ENCODE results near the gene EXOC4.

EXOC4 gene

DNA sequence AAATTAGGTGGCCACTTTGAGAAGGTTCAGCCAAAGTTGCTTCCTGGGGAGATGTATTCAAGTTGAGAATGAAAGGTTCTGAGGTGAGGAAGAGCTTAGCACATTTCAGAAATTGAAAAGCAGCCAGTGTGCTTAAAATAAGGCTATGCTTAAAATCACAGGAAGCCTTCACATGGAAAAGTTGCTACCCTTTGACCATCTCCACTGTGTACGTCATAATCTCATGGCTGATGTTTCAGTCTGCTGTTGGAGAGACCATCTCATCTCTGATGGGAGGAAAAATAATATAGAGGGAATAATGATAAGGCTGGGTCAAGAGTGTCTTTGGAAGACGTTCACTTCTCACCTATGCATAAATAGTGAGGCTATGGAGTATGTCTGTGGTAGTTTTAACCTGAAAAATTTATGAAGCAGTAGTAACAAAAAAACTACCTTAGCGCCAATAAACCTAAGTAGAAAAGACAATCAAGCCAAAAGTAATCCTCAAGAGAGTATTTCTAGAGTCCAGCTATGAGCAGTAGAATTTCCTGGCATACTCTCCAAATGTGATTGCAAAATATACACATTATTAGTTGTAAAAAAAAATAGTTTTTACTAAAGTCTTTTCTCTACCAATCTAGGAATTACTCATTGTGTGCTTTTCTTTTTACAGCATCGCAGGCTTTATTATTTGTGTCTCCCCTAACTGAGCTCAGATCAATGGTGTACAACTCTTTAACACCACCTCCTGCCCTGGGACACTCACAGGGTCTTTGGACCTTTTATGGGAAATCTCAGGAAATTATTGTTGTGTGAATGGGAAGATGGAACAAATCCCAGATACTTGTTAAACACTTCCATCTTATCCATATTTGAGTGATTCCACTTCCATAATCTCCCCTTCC is 439.1 kb downstream of the EXOC4 start:
- TF ChIP-seq, protein P1, sequence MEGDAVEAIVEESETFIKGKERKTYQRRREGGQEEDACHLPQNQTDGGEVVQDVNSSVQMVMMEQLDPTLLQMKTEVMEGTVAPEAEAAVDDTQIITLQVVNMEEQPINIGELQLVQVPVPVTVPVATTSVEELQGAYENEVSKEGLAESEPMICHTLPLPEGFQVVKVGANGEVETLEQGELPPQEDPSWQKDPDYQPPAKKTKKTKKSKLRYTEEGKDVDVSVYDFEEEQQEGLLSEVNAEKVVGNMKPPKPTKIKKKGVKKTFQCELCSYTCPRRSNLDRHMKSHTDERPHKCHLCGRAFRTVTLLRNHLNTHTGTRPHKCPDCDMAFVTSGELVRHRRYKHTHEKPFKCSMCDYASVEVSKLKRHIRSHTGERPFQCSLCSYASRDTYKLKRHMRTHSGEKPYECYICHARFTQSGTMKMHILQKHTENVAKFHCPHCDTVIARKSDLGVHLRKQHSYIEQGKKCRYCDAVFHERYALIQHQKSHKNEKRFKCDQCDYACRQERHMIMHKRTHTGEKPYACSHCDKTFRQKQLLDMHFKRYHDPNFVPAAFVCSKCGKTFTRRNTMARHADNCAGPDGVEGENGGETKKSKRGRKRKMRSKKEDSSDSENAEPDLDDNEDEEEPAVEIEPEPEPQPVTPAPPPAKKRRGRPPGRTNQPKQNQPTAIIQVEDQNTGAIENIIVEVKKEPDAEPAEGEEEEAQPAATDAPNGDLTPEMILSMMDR (IDR thresholded peaks at IDR 0.05; ENCODE audit: low read length): no peak
- no peak for TF ChIP-seq EZH2 (IDR thresholded peaks at IDR 0.05; ENCODE audit: borderline replicate concordance, low read length)
- H3K36me3 ChIP-seq (ENCODE audit: insufficient read depth, low read length): no peaks in the 10 kb centered on the region
- no peaks in the 10 kb centered on the region for H3K27me3 ChIP-seq (ENCODE audit: insufficient read depth, low read length)
- H3K9ac ChIP-seq (ENCODE audit: low read length): no peak overlapping the region
- H3K9me3 ChIP-seq (ENCODE audit: low read length): no peaks in the 10 kb centered on the region
- H3F3A ChIP-seq (ENCODE audit: insufficient read depth, low read length): no peaks in the 10 kb centered on the region
- no peaks in the 10 kb centered on the region for H3K9me2 ChIP-seq (ENCODE audit: low read depth, low read length)
- no peaks in the 10 kb centered on the region for H3K79me2 ChIP-seq (ENCODE audit: insufficient read depth, low read length)
- H2AFZ ChIP-seq (ENCODE audit: low read length): no peak overlapping the region
- no peak overlapping the region for H3K27ac ChIP-seq (ENCODE audit: low read depth, low read length, poor library complexity, severe bottlenecking)
- peaks cover 9% of the 10 kb centered on the region for H3K4me1 ChIP-seq (ENCODE audit: insufficient read depth, low read length, severe bottlenecking)
- H4K20me1 ChIP-seq (ENCODE audit: insufficient read depth, low read length): no peaks in the 10 kb centered on the region
- H3K4me2 ChIP-seq (ENCODE audit: low read length): no peak overlapping the region
- no peak overlapping the region for H3K4me3 ChIP-seq (ENCODE audit: low read depth, low read length, poor library complexity, severe bottlenecking)

DNA sequence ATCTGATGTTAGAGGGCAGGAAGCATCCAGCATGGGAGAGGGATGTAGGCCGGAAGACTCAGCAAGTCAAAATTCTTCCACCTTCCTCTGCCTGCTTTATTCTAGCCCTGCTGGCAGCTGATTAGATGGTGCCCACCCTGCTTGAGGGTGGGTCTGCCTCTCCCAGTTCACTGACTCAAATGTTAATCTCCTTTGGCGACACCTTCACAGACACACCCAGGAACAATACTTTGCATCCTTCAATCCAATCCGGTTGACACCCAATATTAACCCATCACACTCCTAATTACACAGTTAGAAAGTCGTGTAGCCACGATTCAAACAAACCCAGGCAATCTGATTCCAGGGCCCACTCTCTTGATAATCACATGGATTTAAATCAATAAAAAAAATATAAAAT is 440.4 kb downstream of the EXOC4 start:
- Histone ChIP-seq H3K36me3 (ENCODE audit: insufficient read depth, low read length) (no peaks in the 10 kb centered on the region), H2AFZ (ENCODE audit: low read length) (no peak overlapping the region), H3K4me2 (ENCODE audit: low read length) (no peak overlapping the region), H3K9me2 (ENCODE audit: low read depth, low read length) (no peaks in the 10 kb centered on the region), H3K9me3 (ENCODE audit: low read length) (no peaks in the 10 kb centered on the region), H3K79me2 (ENCODE audit: insufficient read depth, low read length) (no peaks in the 10 kb centered on the region), H4K20me1 (ENCODE audit: insufficient read depth, low read length) (no peaks in the 10 kb centered on the region), H3K4me3 (ENCODE audit: low read depth, low read length, poor library complexity, severe bottlenecking) (no peak overlapping the region), H3K27me3 (ENCODE audit: insufficient read depth, low read length) (no peaks in the 10 kb centered on the region), H3K27ac (ENCODE audit: low read depth, low read length, poor library complexity, severe bottlenecking) (no peak overlapping the region), H3K9ac (ENCODE audit: low read length) (no peak overlapping the region), H3F3A (ENCODE audit: insufficient read depth, low read length) (no peaks in the 10 kb centered on the region), H3K4me1 (ENCODE audit: insufficient read depth, low read length, severe bottlenecking) (peaks cover 9% of the 10 kb centered on the region)
- TF ChIP-seq EZH2 (IDR thresholded peaks at IDR 0.05; ENCODE audit: borderline replicate concordance, low read length): no peak
- TF ChIP-seq, protein P1 (IDR thresholded peaks at IDR 0.05; ENCODE audit: low read length): no peak

GRCh38 chr7:133696056-133696455 is 443.2 kb downstream of the EXOC4 start:
- Histone ChIP-seq H3K4me1 (ENCODE audit: insufficient read depth, low read length, severe bottlenecking) (peaks cover 9% of the 10 kb centered on the region), H4K20me1 (ENCODE audit: insufficient read depth, low read length) (no peaks in the 10 kb centered on the region), H3K27ac (ENCODE audit: low read depth, low read length, poor library complexity, severe bottlenecking) (no peak overlapping the region), H3K9ac (ENCODE audit: low read length) (no peak overlapping the region), H3K9me2 (ENCODE audit: low read depth, low read length) (no peaks in the 10 kb centered on the region), H3F3A (ENCODE audit: insufficient read depth, low read length) (no peaks in the 10 kb centered on the region), H3K4me3 (ENCODE audit: low read depth, low read length, poor library complexity, severe bottlenecking) (no peak overlapping the region), H3K4me2 (ENCODE audit: low read length) (no peak overlapping the region), H2AFZ (ENCODE audit: low read length) (no peak overlapping the region), H3K27me3 (ENCODE audit: insufficient read depth, low read length) (no peaks in the 10 kb centered on the region), H3K79me2 (ENCODE audit: insufficient read depth, low read length) (no peaks in the 10 kb centered on the region), H3K36me3 (ENCODE audit: insufficient read depth, low read length) (no peaks in the 10 kb centered on the region), H3K9me3 (ENCODE audit: low read length) (no peaks in the 10 kb centered on the region)
- TF ChIP-seq EZH2 (IDR thresholded peaks at IDR 0.05; ENCODE audit: borderline replicate concordance, low read length): no peak
- TF ChIP-seq, protein P1 (IDR thresholded peaks at IDR 0.05; ENCODE audit: low read length): no peak

All from OCI-LY1 (cell line).